SU-DHL-6 (cell line): ENCODE results near the gene NAV2.

Experiments
- H2AFZ ChIP-seq: fragments of 200-600 bp; sonication (generic); 2 replicates; pipeline ENCODE4 v1.6.1; 2014; ENCODE audit warnings: low read depth, mild to moderate bottlenecking, moderate library complexity, mixed read lengths, antibody characterized with exemption, low read length; ENCODE audit not compliant: severe bottlenecking
- H3F3A ChIP-seq: fragments of 200-600 bp; shearing (Covaris generic); 2 replicates; pipeline ENCODE4 v1.6.0; 2016; ENCODE audit warnings: antibody characterized with exemption, mild to moderate bottlenecking; ENCODE audit not compliant: insufficient read depth
- H3K27ac ChIP-seq: fragments of 200-600 bp; sonication (generic); 2 replicates; pipeline ENCODE4 v1.5.1; 2016; ENCODE audit warnings: low read depth, mild to moderate bottlenecking, low read length, moderate library complexity, mixed read lengths
- H3K27me3 ChIP-seq: fragments of 200-600 bp; sonication (generic), shearing (Covaris generic); 2 replicates; pipeline ENCODE4 v1.6.0; 2014; ENCODE audit warnings: mild to moderate bottlenecking, low read length
- H3K36me3 ChIP-seq: fragments of 200-600 bp; sonication (generic); 2 replicates; pipeline ENCODE4 v1.6.1; 2014; ENCODE audit warnings: mild to moderate bottlenecking, low read length, mixed read lengths
- H3K4me2 ChIP-seq: fragments of 300-600, 200-600 bp; shearing (Covaris generic), sonication (generic); 2 replicates; pipeline ENCODE4 v1.6.0; 2014; ENCODE audit warnings: low read length, low read depth, mild to moderate bottlenecking; ENCODE audit not compliant: poor library complexity, severe bottlenecking
- H3K4me3 ChIP-seq: fragments of 200-600 bp; sonication (generic); 2 replicates; pipeline ENCODE4 v1.5.1; 2014; ENCODE audit warnings: antibody characterized with exemption, low read length, mild to moderate bottlenecking, mixed read lengths; ENCODE audit not compliant: insufficient read depth, poor library complexity, severe bottlenecking
- H3K79me2 ChIP-seq: fragments of 200-600 bp; sonication (generic); 2 replicates; pipeline ENCODE4 v1.6.1; 2014; ENCODE audit warnings: mild to moderate bottlenecking, low read length, moderate library complexity; ENCODE audit not compliant: insufficient read depth
- H3K9ac ChIP-seq: fragments of 200-600 bp; sonication (generic); 2 replicates; pipeline ENCODE4 v1.7.0; 2014; ENCODE audit warnings: mild to moderate bottlenecking, low read length
- H3K9me2 ChIP-seq: fragments of 200-600 bp; sonication (generic); replicated peaks from 2 replicates; pipeline ENCODE4 v1.6.1; 2014; ENCODE audit warnings: low read length; ENCODE audit not compliant: insufficient read depth
- H3K9me3 ChIP-seq: fragments of 200-600 bp; sonication (generic); 2 replicates; pipeline ENCODE4 v1.6.1; 2014; ENCODE audit warnings: low read length, mixed read lengths; ENCODE audit not compliant: insufficient read depth
- H4K20me1 ChIP-seq: fragments of 200-600 bp; sonication (generic); 2 replicates; pipeline ENCODE4 v1.6.1; 2014; ENCODE audit warnings: low read depth, mild to moderate bottlenecking, antibody characterized with exemption, low read length, moderate library complexity, mixed read lengths
- EZH2phosphoT487 ChIP-seq: fragments of 200-600 bp; sonication (generic), shearing (Covaris generic); conservative IDR thresholded peaks from 2 replicates; pipeline ENCODE4 v1.6.1; 2018; ENCODE audit warnings: mild to moderate bottlenecking, antibody characterized with exemption, low read length, moderate library complexity, mixed read lengths
- TF ChIP-seq, protein P1 (sequence below): fragments of 200-600 bp; sonication (generic); IDR thresholded peaks from one replicate; pipeline ENCODE4 v1.5.1; 2017; ENCODE audit warnings: antibody characterized with exemption, mild to moderate bottlenecking, low read length, moderate library complexity; ENCODE audit not compliant: insufficient read depth, poor library complexity, severe bottlenecking

The NAV2 gene

DNA sequence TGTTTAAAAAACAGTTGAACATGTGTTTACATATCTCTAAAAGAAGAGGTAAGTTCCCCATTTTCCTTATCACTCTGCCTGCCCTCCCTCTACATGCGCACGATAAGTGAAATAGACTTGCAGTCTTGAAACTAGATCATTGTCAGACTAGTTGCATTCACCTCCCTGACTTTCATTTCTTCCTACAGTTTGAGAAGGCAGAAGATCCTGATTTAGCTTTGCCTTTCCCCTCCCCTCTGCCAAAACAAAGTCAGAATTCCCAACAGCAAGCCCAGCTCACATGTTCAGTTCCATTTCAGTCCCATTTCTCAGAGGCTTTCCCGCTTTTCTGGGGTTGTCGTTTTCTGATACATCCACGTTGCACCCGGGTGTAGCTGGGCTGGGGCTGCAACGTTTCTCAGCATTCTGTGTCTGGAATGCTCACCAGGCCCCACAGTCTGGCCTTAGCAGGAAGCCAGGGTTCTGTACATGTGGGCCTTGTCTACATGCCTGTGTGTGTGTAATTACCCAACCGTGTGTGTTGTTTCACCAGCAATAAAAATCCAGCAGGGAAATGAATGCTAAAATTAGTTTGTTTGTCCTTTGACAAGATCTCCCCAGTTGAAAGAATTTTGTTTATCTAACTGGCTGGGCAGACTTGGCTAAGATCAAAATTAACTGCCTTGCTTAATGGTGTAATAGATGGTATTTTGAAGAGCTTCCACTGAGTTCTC lies 268.5 kb downstream of the NAV2 start:
- Histone ChIP-seq H3K27me3 (no peaks in the 10 kb centered on the region), H4K20me1 (no peaks in the 10 kb centered on the region), H2AFZ (no peak overlapping the region), H3F3A (no peaks in the 10 kb centered on the region), H3K27ac (no peak overlapping the region), H3K9me3 (no peaks in the 10 kb centered on the region), H3K9ac (no peak overlapping the region), H3K36me3 (no peaks in the 10 kb centered on the region), H3K4me2 (no peak overlapping the region), H3K4me3 (no peak overlapping the region), H3K9me2 (no peaks in the 10 kb centered on the region), H3K79me2 (no peaks in the 10 kb centered on the region)
- TF ChIP-seq, protein P1, sequence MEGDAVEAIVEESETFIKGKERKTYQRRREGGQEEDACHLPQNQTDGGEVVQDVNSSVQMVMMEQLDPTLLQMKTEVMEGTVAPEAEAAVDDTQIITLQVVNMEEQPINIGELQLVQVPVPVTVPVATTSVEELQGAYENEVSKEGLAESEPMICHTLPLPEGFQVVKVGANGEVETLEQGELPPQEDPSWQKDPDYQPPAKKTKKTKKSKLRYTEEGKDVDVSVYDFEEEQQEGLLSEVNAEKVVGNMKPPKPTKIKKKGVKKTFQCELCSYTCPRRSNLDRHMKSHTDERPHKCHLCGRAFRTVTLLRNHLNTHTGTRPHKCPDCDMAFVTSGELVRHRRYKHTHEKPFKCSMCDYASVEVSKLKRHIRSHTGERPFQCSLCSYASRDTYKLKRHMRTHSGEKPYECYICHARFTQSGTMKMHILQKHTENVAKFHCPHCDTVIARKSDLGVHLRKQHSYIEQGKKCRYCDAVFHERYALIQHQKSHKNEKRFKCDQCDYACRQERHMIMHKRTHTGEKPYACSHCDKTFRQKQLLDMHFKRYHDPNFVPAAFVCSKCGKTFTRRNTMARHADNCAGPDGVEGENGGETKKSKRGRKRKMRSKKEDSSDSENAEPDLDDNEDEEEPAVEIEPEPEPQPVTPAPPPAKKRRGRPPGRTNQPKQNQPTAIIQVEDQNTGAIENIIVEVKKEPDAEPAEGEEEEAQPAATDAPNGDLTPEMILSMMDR: no peak
- no peak for TF ChIP-seq EZH2phosphoT487

DNA sequence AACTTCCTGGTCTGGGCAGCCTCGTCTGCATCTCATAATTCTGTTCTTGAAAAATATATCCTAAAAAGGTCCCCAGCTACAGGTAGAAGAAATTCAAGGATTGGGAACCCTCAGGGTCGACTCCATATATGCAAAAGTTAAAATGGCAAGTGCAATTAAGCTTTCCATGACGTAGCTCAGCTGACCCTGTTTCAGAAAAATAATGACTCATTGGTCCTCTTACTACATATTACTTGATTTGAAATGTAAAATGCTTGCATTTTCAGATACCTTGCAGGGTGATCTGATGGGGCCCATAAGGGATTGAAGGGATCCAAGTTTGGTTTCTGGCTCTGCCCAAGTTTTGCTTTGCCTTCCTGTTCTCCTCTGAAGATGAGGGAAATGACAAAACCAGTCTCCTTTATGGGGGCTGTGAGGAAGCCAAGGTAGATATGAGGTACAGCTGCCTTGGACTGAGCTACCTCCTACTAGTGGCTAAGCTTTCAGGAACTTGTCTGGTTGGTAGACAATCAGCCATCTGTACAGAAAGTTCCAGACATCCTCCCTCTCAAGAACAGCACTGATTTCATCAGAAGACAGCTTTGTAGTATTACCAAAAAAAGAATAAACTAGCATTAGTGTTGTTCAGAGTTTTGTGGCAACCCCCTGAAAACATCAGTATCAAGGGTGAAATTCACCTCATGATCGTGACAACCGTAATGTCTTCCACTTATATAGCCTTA lies 270.3 kb downstream of the NAV2 start:
- no peak overlapping the region for H3K27ac ChIP-seq
- TF ChIP-seq, protein P1: no peak
- no peak for TF ChIP-seq EZH2phosphoT487

DNA sequence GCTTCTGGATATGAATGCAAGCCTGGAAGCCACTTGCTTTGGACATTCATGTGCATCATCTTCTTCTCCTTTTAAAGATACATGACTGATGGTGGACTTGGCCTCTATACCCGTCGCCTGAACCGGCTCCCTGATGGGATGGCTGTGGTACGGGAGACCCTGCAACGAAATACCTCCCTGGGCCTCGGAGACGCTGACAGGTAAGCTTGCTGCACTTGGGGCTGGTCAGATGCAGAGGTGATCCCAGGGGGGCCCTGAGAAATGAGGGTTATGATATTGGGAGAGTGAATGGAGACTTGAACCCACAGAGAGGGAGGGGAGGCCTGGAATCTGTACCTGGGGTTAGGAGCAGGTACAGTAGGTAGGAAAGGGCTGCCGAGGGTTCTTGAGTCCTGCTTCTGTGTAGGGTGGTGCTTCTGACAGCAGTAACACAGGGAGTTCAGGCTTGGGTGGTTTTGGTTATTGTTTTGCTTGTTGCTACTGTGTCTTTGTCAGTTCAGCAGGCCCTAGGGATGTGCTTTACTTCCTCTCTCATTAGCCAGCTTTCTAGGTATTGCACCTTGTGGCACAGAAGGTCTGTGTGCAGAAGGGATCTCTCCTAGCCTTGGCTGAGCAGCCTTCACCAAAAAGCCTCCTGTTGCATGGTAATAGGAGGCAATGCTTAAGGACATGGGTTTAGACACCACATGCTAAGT lies 271.6 kb downstream of the NAV2 start:
- Histone ChIP-seq H3F3A (no peaks in the 10 kb centered on the region), H2AFZ (no peak overlapping the region), H3K9me2 (no peaks in the 10 kb centered on the region), H3K4me3 (no peak overlapping the region), H3K27me3 (no peaks in the 10 kb centered on the region), H3K9me3 (no peaks in the 10 kb centered on the region), H3K36me3 (no peaks in the 10 kb centered on the region), H3K4me2 (no peak overlapping the region), H3K79me2 (no peaks in the 10 kb centered on the region), H4K20me1 (no peaks in the 10 kb centered on the region), H3K27ac (no peak overlapping the region), H3K9ac (no peak overlapping the region)
- TF ChIP-seq, protein P1: no peak
- no peak for TF ChIP-seq EZH2phosphoT487

More for the DNA sequence above, 270.3 kb downstream of the NAV2 start:
- H3K4me2 ChIP-seq: no peak overlapping the region
- H3K9me3 ChIP-seq: no peaks in the 10 kb centered on the region
- no peaks in the 10 kb centered on the region for H3F3A ChIP-seq
- no peak overlapping the region for H3K4me3 ChIP-seq
- no peaks in the 10 kb centered on the region for H4K20me1 ChIP-seq
- H3K9me2 ChIP-seq: no peaks in the 10 kb centered on the region
- no peaks in the 10 kb centered on the region for H3K27me3 ChIP-seq
- no peaks in the 10 kb centered on the region for H3K79me2 ChIP-seq
- no peak overlapping the region for H3K9ac ChIP-seq
- H3K36me3 ChIP-seq: no peaks in the 10 kb centered on the region
- H2AFZ ChIP-seq: no peak overlapping the region
